A673 (cell line): ENCODE results near the gene ACOT7.

Experiments
- CTCF ChIP-seq: fragments of 300-800, 200-600 bp; sonication (generic); conservative IDR thresholded peaks from 2 replicates; pipeline ENCODE4 v1.5.1; 2017; ENCODE audit warnings: low read depth, mild to moderate bottlenecking, antibody characterized with exemption, low read length, moderate library complexity, mixed read lengths
- EZH2 ChIP-seq: fragments of 200-600 bp; sonication (generic); IDR thresholded peaks from 2 replicates; pipeline ENCODE4 v1.6.1; 2017; ENCODE audit warnings: borderline replicate concordance, low read depth, mild to moderate bottlenecking, mixed read lengths, antibody characterized with exemption, low read length; ENCODE audit not compliant: poor library complexity, severe bottlenecking

- TF ChIP-seq CTCF, result no peak
- TF ChIP-seq EZH2, result no peak
These were observed 4.4 kb upstream of the ACOT7 start for GRCh38 chr1:6397844-6398441.
